Activated CD8-positive, alpha-beta memory T cell treated with anti-CD3 and anti-CD28 coated beads for 36 hours (primary cell): Measurements from ENCODE around the gene SLC16A8. TPM values are rescaled to one million over a fixed set of nuclear protein-coding genes. Genes with fewer than 3 reads are reported as not detected.

Source experiments
- CTCF ChIA-PET: fragments of 350-600 bp; sonication (Branson Sonifier 250); formaldehyde crosslinking; loops from one replicate; lab custom pipeline; 2021; ENCODE audit warnings: antibody characterized with exemption; lab: Charles Lee
- POLR2A ChIA-PET: fragments of 350-600 bp; sonication (Branson Sonifier 250); formaldehyde crosslinking; loops from one replicate; lab custom pipeline; 2021; ENCODE audit warnings: antibody characterized with exemption; lab: Charles Lee
- total RNA-seq, 2 experiments: library from RNA; stranded (reverse); gene quantifications; one replicate each; pipeline ENCODE4 v1.2.3, GENCODE V29; 2021

SLC16A8 gene
- total RNA-seq, 2 experiments from 2014 or later: 0.10 TPM; not detected in 1

GRCh38 chr22:38036392-38037062 lies 47.5 kb downstream of the SLC16A8 start:
- CTCF ChIA-PET: interaction anchor here (1.3 kb wide), 1 partner anchor 15 kb away, joined by 3 read pairs; no protein-coding TSS in a partner anchor
- POLR2A ChIA-PET: no interaction called here

- CTCF ChIA-PET: no interaction called here
- POLR2A ChIA-PET: no interaction called here
These were observed 48.5 kb downstream of the SLC16A8 start for GRCh38 chr22:38035530-38035885.

- CTCF ChIA-PET: no interaction called here
- POLR2A ChIA-PET: no interaction called here
These were observed 49.0 kb downstream of the SLC16A8 start for GRCh38 chr22:38034884-38035529.

- POLR2A ChIA-PET: no interaction called here
- CTCF ChIA-PET: no interaction called here
These were observed 49.6 kb downstream of the SLC16A8 start for GRCh38 chr22:38034278-38034882.

GRCh38 chr22:38033522-38034277 lies 50.3 kb downstream of the SLC16A8 start:
- POLR2A ChIA-PET: no interaction called here
- CTCF ChIA-PET: no interaction called here

- ChIA-PET CTCF (no interaction called here), POLR2A (no interaction called here)
These were observed 51.1 kb downstream of the SLC16A8 start for GRCh38 chr22:38032681-38033521.

GRCh38 chr22:38031491-38031890 lies 52.5 kb downstream of the SLC16A8 start:
- ChIA-PET CTCF (no interaction called here), POLR2A (no interaction called here)

- ChIA-PET POLR2A (no interaction called here), CTCF (no interaction called here)
These were observed 53.5 kb downstream of the SLC16A8 start for GRCh38 chr22:38030311-38031133.

- CTCF ChIA-PET: interaction anchor here (1.0 kb wide), 1 partner anchor 22 kb away, joined by 3 read pairs; no protein-coding TSS in a partner anchor
- POLR2A ChIA-PET: no interaction called here
These were observed 54.1 kb downstream of the SLC16A8 start for GRCh38 chr22:38029901-38030300.

GRCh38 chr22:38029370-38029769 lies 54.6 kb downstream of the SLC16A8 start:
- CTCF ChIA-PET: interaction anchor here (1.0 kb wide), 1 partner anchor 23 kb away, joined by 3 read pairs; no protein-coding TSS in a partner anchor
- POLR2A ChIA-PET: no interaction called here

- ChIA-PET POLR2A (interaction anchor here (0.6 kb wide), 1 partner anchor 83 kb away, joined by 4 read pairs; no protein-coding TSS in a partner anchor), CTCF (interaction anchor here (1.0 kb wide), 1 partner anchor 24 kb away, joined by 3 read pairs; no protein-coding TSS in a partner anchor)
These were observed 55.4 kb downstream of the SLC16A8 start for GRCh38 chr22:38028344-38029130.

Other genes starting within 250 kb of the SLC16A8 start
- 10 to 100 TPM; 25.4 to 26.4 TPM for gene ANKRD54, start 239.8 kb downstream of the SLC16A8 start, total RNA-seq
- gene EIF3L, start 234.8 kb downstream of the SLC16A8 start, total RNA-seq: 100 to 1,000 TPM; 533 to 559 TPM
- 10 to 100 TPM; 17.9 to 20.5 TPM for gene MICALL1, start 177.9 kb downstream of the SLC16A8 start, total RNA-seq
- under 1 TPM in 1 of 2 experiments, not detected in 1; 0.27 TPM for gene C22orf23, start 130.6 kb downstream of the SLC16A8 start, total RNA-seq
- gene POLR2F, start 130.5 kb downstream of the SLC16A8 start, total RNA-seq: 100 to 1,000 TPM; 136 to 139 TPM
- not detected for gene SOX10, start 99.6 kb downstream of the SLC16A8 start, total RNA-seq
- gene PICK1, start 26.8 kb downstream of the SLC16A8 start, total RNA-seq: 10 to 100 TPM; 18.2 to 19.5 TPM
- under 1 TPM; 0.29 to 0.32 TPM for gene BAIAP2L2, start 26.5 kb upstream of the SLC16A8 start, total RNA-seq
- gene PLA2G6, start 97.6 kb upstream of the SLC16A8 start, total RNA-seq: 10 to 100 TPM; 25.5 to 28.4 TPM
- gene MAFF, start 117.8 kb upstream of the SLC16A8 start, total RNA-seq: 10 to 100 TPM; 11.8 to 12.3 TPM
- 10 to 100 TPM; 28.8 to 30.5 TPM for gene TMEM184B, start 188.8 kb upstream of the SLC16A8 start, total RNA-seq
- 100 to 1,000 TPM; 124 to 131 TPM for gene CSNK1E, start 233.2 kb upstream of the SLC16A8 start, total RNA-seq